HepG2 (cell line): ENCODE data around the gene SDHAF3.

Source experiments
- HDAC6 ChIP-seq: fragments of 200-600 bp; sonication (generic); IDR thresholded peaks from 2 replicates; pipeline ENCODE4 v1.7.0; 2017; ENCODE audit warnings: mild to moderate bottlenecking, antibody characterized with exemption, low read length, low read depth
- POGK ChIP-seq: sonication (generic); formaldehyde crosslinking; conservative IDR thresholded peaks from 2 replicates; pipeline ENCODE4 v1.8.0; 2022; ENCODE audit warnings: mild to moderate bottlenecking, moderate library complexity, missing genetic modification reagents

- TF ChIP-seq POGK (no peak), HDAC6 (no peak)
Observed at GRCh38 chr7:97104719-97105238, 12.7 kb upstream of the SDHAF3 start.
